GM20000 (cell line): ENCODE data around the gene THYN1.
A peak's percentile ranks its signal among the peaks of the same experiment; 100 is the strongest.

Source experiments
- DNase-seq: peaks from one replicate; pipeline ENCODE4 v3.0.0; 2012; ENCODE audit warnings: low spot score
- CTCF ChIP-seq: IDR thresholded peaks from 2 replicates; pipeline ENCODE4 v1.5.1; 2012; ENCODE audit warnings: mild to moderate bottlenecking, control low read depth; ENCODE audit errors: extremely low read depth, missing control alignments

Gene THYN1

DNA sequence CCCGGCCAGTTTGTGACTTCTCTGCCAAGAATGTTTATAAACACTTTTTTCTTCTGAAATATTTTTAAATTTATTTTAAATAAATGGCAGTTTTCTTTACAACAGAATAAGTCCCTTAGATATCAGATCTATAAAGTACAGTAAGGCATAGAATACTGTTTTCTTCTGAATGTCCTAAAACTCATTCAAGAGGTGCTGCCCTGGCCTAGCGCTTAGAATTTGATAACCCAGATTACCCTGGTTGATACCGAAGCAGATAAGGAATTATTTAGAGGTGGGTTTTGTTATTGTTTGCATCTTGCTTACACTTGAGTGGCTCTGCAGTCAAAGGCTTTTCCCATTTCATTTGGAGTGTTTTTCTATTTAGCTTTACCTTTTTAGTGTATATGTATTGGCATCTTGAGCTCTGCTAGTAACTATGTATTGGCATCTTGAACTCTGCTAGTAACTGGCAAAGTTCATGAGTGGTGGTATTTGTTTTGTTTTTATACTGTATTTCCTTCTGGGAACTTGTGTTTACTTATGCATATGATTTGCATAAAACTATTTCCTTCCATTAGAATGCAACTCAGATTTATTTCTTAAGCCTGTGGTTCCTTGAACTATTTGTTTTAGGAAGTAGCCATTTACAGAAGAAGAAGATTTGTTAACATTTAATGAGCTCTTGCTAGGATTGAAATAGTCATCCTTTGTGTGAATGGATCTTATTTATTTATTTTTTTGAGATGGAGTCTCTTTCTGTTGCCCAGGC lies 1.5 kb upstream of the THYN1 start:
- DNase-seq: no peak
- TF ChIP-seq CTCF: no peak

DNA sequence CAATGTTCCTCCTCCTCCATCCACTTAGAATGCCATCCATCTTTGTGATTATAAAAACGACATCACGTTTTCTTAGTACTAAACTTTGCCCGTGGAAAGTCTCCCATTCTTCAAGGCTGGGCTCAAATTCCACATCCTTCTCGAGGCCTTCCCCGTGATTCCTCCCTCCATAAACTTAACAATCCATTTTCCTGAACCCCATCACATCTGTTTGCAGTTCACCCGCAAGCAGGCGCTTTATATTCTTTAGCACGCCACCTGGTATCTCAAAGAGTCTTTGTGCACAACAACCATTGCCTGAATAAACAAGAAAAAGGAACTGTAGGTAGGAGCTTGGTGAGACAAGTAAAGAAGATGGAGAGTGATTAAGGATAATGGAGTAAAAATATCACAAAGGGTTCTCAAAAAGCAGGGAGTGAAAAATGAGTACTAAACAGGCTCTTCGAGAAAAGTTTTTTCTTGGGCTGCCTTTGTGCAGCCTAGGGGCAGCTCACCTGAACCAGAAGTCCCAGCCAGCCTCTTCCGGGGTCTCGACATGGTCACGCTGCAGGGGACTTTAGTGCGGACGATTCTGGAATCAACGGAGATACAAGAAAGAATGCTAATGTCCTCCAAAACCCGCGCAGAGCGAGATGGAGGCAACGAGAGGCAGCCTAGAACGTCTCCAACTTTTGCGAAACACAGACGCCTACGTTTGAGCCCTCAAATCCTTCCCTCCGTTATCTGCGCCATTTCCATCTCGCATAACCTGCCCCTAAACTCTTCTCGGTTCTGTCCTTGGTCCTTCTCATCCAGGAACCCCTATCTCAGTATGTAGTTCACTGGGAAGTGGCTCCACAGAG lies 585 bp downstream of the THYN1 start:
- peak; percentile 40 for DNase-seq
- no peak for TF ChIP-seq CTCF

DNA sequence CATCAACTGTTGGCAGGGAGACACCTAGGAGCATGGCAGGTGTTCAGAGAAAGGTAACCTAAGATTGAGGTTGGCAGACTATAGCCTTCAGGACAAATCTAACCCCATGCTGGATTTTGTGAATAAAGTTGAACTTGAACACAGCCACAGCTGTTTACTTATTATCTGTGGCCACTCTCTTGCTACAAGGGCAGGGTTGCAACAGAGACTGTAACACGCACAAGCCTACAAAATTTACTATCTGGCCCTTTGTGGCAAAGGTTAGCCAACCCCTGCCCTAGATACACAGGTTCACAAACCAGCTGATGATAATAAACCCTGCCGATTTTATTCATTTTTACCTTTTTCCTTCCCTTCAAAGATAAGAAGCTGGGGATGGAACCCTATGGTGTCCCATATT lies 2.5 kb downstream of the THYN1 start:
- no peak for TF ChIP-seq CTCF
- DNase-seq: no peak

DNA sequence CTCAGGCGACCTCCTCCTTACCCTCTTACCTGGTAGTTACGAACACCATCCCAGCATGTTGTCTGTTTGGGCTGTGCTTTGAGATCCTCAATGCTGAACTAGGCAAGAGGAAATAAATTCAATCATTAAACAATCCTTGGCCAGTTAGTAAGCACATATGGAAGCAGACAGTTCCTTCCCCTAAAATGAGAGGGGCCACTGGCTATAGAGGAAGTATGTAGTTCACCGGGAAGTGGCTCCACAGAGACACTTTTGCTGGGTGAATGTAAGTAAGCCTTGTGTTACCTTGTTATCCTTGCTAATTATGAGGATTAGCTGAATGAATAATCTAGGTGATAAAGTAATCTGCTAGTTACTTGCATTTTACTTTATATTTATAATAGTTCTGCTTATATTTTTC lies 2.9 kb downstream of the THYN1 start:
- DNase-seq: no peak
- TF ChIP-seq CTCF: no peak

DNA sequence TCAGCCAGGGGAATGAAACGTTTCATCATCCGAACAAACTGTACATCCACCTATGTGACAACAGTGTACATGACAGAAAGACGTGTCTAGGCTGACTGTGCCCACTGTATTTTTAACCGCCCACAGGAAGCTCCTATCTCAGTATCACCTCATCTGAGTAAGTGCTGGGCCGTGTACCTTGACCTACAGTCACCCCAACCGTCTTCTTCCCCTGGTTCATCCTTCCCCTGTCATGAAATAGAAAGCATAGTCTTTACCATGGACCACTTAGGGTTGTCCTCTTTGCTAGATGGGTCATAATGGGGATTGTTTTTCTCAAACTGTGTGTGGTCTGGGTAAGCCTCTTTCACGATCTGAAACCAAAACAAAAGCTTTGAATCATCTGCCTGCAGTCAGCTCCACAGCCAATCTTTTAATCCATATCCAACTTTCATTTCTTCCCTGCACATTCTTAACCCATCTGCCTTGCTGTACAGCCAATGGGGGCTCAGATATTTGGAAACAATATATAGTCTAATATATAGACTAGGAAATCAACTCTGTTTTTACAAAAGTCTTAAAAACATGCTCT lies 4.2 kb downstream of the THYN1 start:
- DNase-seq: no peak
- TF ChIP-seq CTCF: no peak

DNA sequence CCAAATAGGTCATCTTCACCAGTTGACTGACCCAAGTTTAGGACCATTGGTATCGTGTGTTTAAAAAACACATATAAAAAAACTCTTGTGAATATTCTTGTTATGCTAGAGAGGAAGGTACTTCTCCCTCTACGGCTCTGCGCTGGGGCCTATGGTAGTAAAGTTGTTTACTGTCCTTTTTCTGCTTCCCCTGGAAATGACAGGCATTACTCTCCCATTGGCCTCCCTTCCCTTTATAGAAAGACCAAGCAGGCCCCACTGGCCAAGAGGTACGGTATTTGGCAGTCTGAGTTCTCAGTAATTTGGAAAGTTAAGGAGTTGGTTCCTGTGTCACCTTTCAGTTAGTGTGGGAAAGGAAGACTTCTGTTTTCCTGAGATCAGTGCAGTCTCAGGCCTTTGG lies 6.5 kb downstream of the THYN1 start:
- no peak for TF ChIP-seq CTCF
- no peak for DNase-seq

DNA sequence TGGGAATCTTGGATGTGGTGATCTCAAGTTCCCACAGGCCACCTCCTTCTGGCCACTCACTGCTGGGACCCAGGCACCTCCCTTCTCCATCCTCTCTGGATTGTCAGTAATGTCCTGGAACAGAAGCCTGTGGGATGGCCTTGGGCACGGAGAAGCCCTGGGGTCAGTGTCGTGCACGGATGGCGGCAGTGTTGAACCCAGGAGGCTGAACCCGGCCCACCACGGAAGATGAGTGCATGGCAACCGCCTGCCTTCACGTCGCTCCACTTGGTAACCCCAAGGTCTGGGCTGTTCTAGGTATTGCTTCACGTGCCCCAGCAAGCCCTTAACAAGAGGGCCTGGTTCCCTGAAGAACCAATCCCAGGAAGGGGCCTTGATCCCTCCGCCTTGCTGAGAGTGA lies 7.1 kb downstream of the THYN1 start:
- DNase-seq: no peak
- TF ChIP-seq CTCF: no peak
